ENCODE data around the gene PMM1.
"Not testable (repeated sequence)": the region's sequence is repeated elsewhere in the genome, so short reads cannot be mapped to it uniquely, and the experiment has no call there.

Gene PMM1

DNA sequence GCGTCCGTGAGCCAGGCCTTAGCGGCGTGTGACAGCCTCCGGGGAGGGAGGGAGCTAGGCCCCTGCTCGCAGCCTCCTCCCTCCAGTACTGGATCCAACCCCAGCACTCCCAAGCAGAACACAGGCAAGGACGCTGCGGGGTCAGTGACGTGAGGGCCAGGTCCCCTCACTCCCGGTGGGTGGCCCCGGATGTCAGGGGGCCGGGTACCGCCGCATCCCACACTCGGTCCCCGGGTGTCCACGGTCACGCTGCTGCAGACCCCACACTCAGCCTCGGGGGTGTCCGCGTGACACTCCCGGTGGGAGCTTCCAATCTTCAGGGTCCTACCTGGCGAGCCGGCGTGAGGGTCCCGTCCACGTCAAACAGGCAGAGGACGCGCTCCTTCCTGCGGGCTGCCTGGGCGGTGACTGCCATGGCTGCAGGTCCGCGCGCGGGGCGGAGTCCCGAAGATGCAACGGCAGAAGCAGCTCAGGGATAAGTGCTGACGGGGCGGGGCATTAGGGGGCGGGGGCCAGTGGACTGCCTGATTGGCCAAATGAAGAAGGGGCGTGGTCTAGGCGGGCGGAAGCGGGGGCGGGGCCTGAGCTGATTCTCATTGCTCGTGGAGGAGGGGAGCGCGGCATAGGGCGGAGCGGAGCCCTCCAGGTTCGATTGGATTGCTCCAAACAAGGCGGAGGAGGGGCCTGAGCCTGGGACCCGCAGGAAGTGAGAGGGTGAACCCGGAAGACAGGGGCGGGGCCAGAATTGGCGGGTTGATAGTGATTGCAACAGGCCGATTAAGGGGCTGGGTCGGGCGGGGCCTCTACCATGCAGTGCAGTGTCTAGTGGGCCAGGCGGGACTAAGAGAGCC lies at the start of gene PMM1:
TSS of gene PMM1 (minus strand) at position 450 of the 851 bp plus-strand sequence. CDS start at position 415, 35 bp downstream.
- no peaks in the 10 kb centered on the region for H3K36me3 ChIP-seq (ENCODE audit: low read length)
- peaks cover 8% of the 10 kb centered on the region; the same call in 1 of the 2 replicates for H3K79me2 ChIP-seq (ENCODE audit: insufficient read depth, low read length)
- H2AFZ ChIP-seq (ENCODE audit: low read depth, low read length, severe bottlenecking), result peak within 1 kb of the TSS; percentile 90
- H4K20me1 ChIP-seq (ENCODE audit: low read depth, low read length), result no peaks in the 10 kb centered on the region
- no peaks in the 10 kb centered on the region for H3F3A ChIP-seq (ENCODE audit: insufficient read depth)
- peak within 1 kb of the TSS; percentile 92 for H3K9ac ChIP-seq (ENCODE audit: low read length)
- H3K4me2 ChIP-seq (ENCODE audit: low read depth, low read length, poor library complexity, severe bottlenecking), result peak within 1 kb of the TSS; percentile 91
- H3K4me3 ChIP-seq (ENCODE audit: insufficient read depth, low read length, poor library complexity, severe bottlenecking), result peak within 1 kb of the TSS; percentile 85
- H3K9me3 ChIP-seq (ENCODE audit: insufficient read depth, low read length), result no peaks in the 10 kb centered on the region
- H3K27ac ChIP-seq (ENCODE audit: low read depth, low read length), result peak within 1 kb of the TSS; percentile 57; the same call in 1 of the 2 replicates
- H3K27me3 ChIP-seq (ENCODE audit: low read length), result no peaks in the 10 kb centered on the region
- TF ChIP-seq CTCF (IDR thresholded peaks at IDR 0.05; ENCODE audit: insufficient read depth, low read length, poor library complexity, severe bottlenecking) (no peak), EZH2phosphoT487 (conservative IDR thresholded peaks at IDR 0.05; ENCODE audit: low read length) (no peak)
- H3K9me2 ChIP-seq (replicated peaks; ENCODE audit: insufficient read depth, low read length), result no peaks in the 10 kb centered on the region

GRCh38 chr22:41638748-41639147 lies 49.1 kb upstream of the PMM1 start:
- Histone ChIP-seq H3F3A (ENCODE audit: insufficient read depth) (no peaks in the 10 kb centered on the region), H3K9me2 (replicated peaks; ENCODE audit: insufficient read depth, low read length) (no peaks in the 10 kb centered on the region), H3K4me2 (ENCODE audit: low read depth, low read length, poor library complexity, severe bottlenecking) (no peak overlapping the region), H3K27me3 (ENCODE audit: low read length) (no peaks in the 10 kb centered on the region), H3K9ac (ENCODE audit: low read length) (no peak overlapping the region), H3K36me3 (ENCODE audit: low read length) (peaks cover 53% of the 10 kb centered on the region), H2AFZ (ENCODE audit: low read depth, low read length, severe bottlenecking) (no peak overlapping the region), H3K27ac (ENCODE audit: low read depth, low read length) (no peak overlapping the region), H3K79me2 (ENCODE audit: insufficient read depth, low read length) (peaks cover 23% of the 10 kb centered on the region), H3K9me3 (ENCODE audit: insufficient read depth, low read length) (no peaks in the 10 kb centered on the region), H3K4me3 (ENCODE audit: insufficient read depth, low read length, poor library complexity, severe bottlenecking) (no peak overlapping the region), H4K20me1 (ENCODE audit: low read depth, low read length) (peaks cover 5% of the 10 kb centered on the region; the same call in 1 of the 2 replicates)
- TF ChIP-seq EZH2phosphoT487 (conservative IDR thresholded peaks at IDR 0.05; ENCODE audit: low read length) (no peak), CTCF (IDR thresholded peaks at IDR 0.05; ENCODE audit: insufficient read depth, low read length, poor library complexity, severe bottlenecking) (no peak)

DNA sequence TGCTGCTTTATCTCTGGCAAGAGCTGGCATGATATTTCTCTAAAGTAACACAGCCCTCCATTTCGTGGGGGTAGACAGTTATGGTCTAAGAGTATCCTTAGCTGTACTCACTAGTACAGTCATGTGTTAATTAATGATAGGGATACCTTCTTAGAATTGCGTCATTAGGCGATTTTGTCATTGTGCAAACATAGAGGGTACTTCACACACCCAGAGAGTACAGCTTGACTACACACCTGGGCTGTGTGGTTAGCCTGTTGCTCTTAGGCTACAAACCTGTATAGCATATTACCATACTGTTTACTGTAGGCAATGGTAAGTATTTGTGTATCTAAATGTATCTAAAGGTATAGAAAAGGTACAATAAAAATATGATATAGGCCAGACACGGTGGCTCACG lies 48.5 kb upstream of the PMM1 start:
- Histone ChIP-seq H3K36me3 (ENCODE audit: low read length) (peaks cover 54% of the 10 kb centered on the region), H3K27me3 (ENCODE audit: low read length) (no peaks in the 10 kb centered on the region), H2AFZ (ENCODE audit: low read depth, low read length, severe bottlenecking) (no peak overlapping the region), H3K9me3 (ENCODE audit: insufficient read depth, low read length) (no peaks in the 10 kb centered on the region), H4K20me1 (ENCODE audit: low read depth, low read length) (peaks cover 5% of the 10 kb centered on the region; the same call in 1 of the 2 replicates), H3F3A (ENCODE audit: insufficient read depth) (no peaks in the 10 kb centered on the region), H3K9ac (ENCODE audit: low read length) (no peak overlapping the region), H3K27ac (ENCODE audit: low read depth, low read length) (no peak overlapping the region), H3K4me2 (ENCODE audit: low read depth, low read length, poor library complexity, severe bottlenecking) (no peak overlapping the region), H3K9me2 (replicated peaks; ENCODE audit: insufficient read depth, low read length) (no peaks in the 10 kb centered on the region), H3K4me3 (ENCODE audit: insufficient read depth, low read length, poor library complexity, severe bottlenecking) (no peak overlapping the region), H3K79me2 (ENCODE audit: insufficient read depth, low read length) (peaks cover 28% of the 10 kb centered on the region)
- TF ChIP-seq EZH2phosphoT487 (conservative IDR thresholded peaks at IDR 0.05; ENCODE audit: low read length) (no peak), CTCF (IDR thresholded peaks at IDR 0.05; ENCODE audit: insufficient read depth, low read length, poor library complexity, severe bottlenecking) (no peak)

DNA sequence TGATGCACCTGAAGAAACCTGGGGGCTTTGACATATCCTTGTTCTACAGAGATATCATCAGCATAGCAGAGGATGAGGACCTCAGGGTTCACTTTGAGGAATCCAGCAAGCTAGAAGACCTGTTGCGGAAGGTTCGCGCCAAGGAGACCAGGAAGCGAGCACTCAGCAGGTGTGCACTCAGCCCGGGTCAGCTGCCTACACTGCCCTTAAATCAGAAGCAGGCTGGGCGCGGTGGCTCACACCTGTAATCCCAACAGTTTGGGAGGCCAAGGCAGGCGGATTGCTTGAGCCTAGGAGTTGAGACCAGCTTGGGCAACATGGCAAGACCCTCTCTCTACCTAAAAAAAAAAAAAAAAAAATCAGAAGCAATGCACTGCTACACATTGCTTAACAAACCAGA lies 48.0 kb upstream of the PMM1 start:
- H3K4me2 ChIP-seq (ENCODE audit: low read depth, low read length, poor library complexity, severe bottlenecking); H3K9ac ChIP-seq (ENCODE audit: low read length); H3K27me3 ChIP-seq (ENCODE audit: low read length); H3F3A ChIP-seq (ENCODE audit: insufficient read depth); H3K27ac ChIP-seq (ENCODE audit: low read depth, low read length); H2AFZ ChIP-seq (ENCODE audit: low read depth, low read length, severe bottlenecking); H3K9me3 ChIP-seq (ENCODE audit: insufficient read depth, low read length); H3K9me2 ChIP-seq (replicated peaks; ENCODE audit: insufficient read depth, low read length); H3K4me3 ChIP-seq (ENCODE audit: insufficient read depth, low read length, poor library complexity, severe bottlenecking); H4K20me1 ChIP-seq (ENCODE audit: low read depth, low read length): not testable (repeated sequence)
- Histone ChIP-seq H3K36me3 (ENCODE audit: low read length) (peaks cover 51% of the 10 kb centered on the region), H3K79me2 (ENCODE audit: insufficient read depth, low read length) (peaks cover 30% of the 10 kb centered on the region)

All from SU-DHL-6 (cell line).